Measurements from ENCODE around the gene SPATA24. TPM values are rescaled to one million over a fixed set of nuclear protein-coding genes. Genes with fewer than 3 reads are reported as not detected.

Gene SPATA24
- total and polyA plus RNA-seq, 2 of the 8 experiments (the other 6 are each of a cell fraction or from before 2014, with no cell fraction given) = 5.8 to 9.4 TPM

GRCh38 chr5:139451176-139451575 is 47.3 kb upstream of the SPATA24 start:
- H3K23ac ChIP-seq (ENCODE audit: insufficient read length) = no peak overlapping the region
- no peak overlapping the region for H3K18ac ChIP-seq (ENCODE audit: extremely low read depth, low read length)
- H3K4me1 ChIP-seq (replicated peaks in 1 of 4; ENCODE audit: control insufficient read depth in 3 of 4, insufficient read depth in 4 of 4, low read length in 3 of 4) = no peaks in the 10 kb centered on the region
- H3K4me2 ChIP-seq (ENCODE audit: insufficient read depth in 1 of 2, low read depth in 2 of 2, low read length in 2 of 2) = no peak overlapping the region
- no peaks in the 10 kb centered on the region; the same call in none of the 2 replicates for H3K79me1 ChIP-seq (ENCODE audit: low read depth, low read length)
- H3K27ac ChIP-seq (ENCODE audit: low read depth, low read length) = no peak overlapping the region
- no peak overlapping the region for H2BK20ac ChIP-seq (ENCODE audit: low read length)
- no peaks in the 10 kb centered on the region for H3K79me2 ChIP-seq (ENCODE audit: control insufficient read depth in 1 of 2, insufficient read depth in 2 of 2, low read length in 2 of 2)
- H3K27me3 ChIP-seq (replicated peaks in 1 of 4; ENCODE audit: control insufficient read depth in 3 of 4, extremely low read depth in 1 of 4, insufficient read depth in 3 of 4, low read length in 3 of 4) = no peaks in the 10 kb centered on the region
- FAIRE-seq = no peak
- H3K14ac ChIP-seq (ENCODE audit: insufficient read length) = no peak overlapping the region
- no peaks in the 10 kb centered on the region for H3K36me3 ChIP-seq (ENCODE audit: control insufficient read depth in 2 of 4, insufficient read depth in 4 of 4, low read length in 3 of 4)
- no peak overlapping the region for H2AK5ac ChIP-seq (ENCODE audit: low read depth, low read length)
- no peak overlapping the region for H4K8ac ChIP-seq (ENCODE audit: extremely low read depth, insufficient read depth, low read length)
- no peak overlapping the region for H4K5ac ChIP-seq (ENCODE audit: insufficient read length, low read depth, low read length)
- H4K91ac ChIP-seq (replicated peaks; ENCODE audit: insufficient read length, low read length) = no peak overlapping the region
- H3K4ac ChIP-seq (replicated peaks; ENCODE audit: insufficient read length, low read depth, low read length) = no peak overlapping the region
- TF ChIP-seq ZNF274 (IDR thresholded peaks at IDR 0.05; ENCODE audit: borderline replicate concordance, extremely low read depth, low read length) (no peak), TBP (IDR thresholded peaks at IDR 0.05; ENCODE audit: low read depth, low read length) (no peak), CTCF (IDR thresholded peaks at IDR 0.05; ENCODE audit: control extremely low read depth in 1 of 3, insufficient read depth in 1 of 3, low read depth in 1 of 3, low read length in 3 of 3) (no peak), KDM5A (IDR thresholded peaks at IDR 0.05; ENCODE audit: low read length) (no peak), NRF1 (IDR thresholded peaks at IDR 0.05; ENCODE audit: low read depth, low read length) (no peak), NANOG (IDR thresholded peaks at IDR 0.05; ENCODE audit: insufficient read depth, low read depth, low read length, poor library complexity, severe bottlenecking) (no peak)
- POLR2A ChIA-PET (ENCODE audit: partially characterized antibody) = no interaction called here
- no peak overlapping the region for H2BK12ac ChIP-seq (ENCODE audit: low read depth, low read length)
- H2BK15ac ChIP-seq (ENCODE audit: low read length) = no peak overlapping the region
- H3K23me2 ChIP-seq (ENCODE audit: low read depth, low read length) = peaks cover 26% of the 10 kb centered on the region; the same call in 1 of the 2 replicates
- 88 to 100% methylated on average over 2 of the region's 2 CpGs for WGBS, 2 experiments (ENCODE audit: extremely low coverage in 1 of 2, insufficient coverage in 1 of 2, insufficient read length in 1 of 2, insufficient replicate concordance in 2 of 2, low coverage in 1 of 2, low lambda C conversion rate in 2 of 2, missing lambda C conversion rate in 1 of 2)
- peak overlapping the region; percentile 100 for H3K56ac ChIP-seq (replicated peaks; ENCODE audit: insufficient read length, low read depth, low read length)
- DNase-seq (ENCODE audit: low read depth in 1 of 2, low spot score in 2 of 2) = no peak
- no peak overlapping the region for H2BK5ac ChIP-seq (ENCODE audit: low read depth, low read length)
- H3K9me3 ChIP-seq (ENCODE audit: insufficient read depth in 2 of 2, low read depth in 1 of 2, low read length in 1 of 2) = no peaks in the 10 kb centered on the region
- peaks cover 0 to 19% of the 10 kb centered on the region in 2 experiments for H4K20me1 ChIP-seq (replicated peaks in 1 of 2; ENCODE audit: control insufficient read depth in 1 of 2, insufficient read depth in 2 of 2, low read length in 2 of 2)
- H2AFZ ChIP-seq (ENCODE audit: low read length) = no peak overlapping the region
- H3K4me3 ChIP-seq (ENCODE audit: extremely low read depth in 1 of 4, insufficient read depth in 2 of 4, low read depth in 3 of 4, low read length in 4 of 4) = no peak overlapping the region
- CTCF ChIA-PET (ENCODE audit: partially characterized antibody) = interaction anchor here (1.5 kb wide), 1 partner anchor 29 kb away, joined by 4 read pairs; no protein-coding TSS in a partner anchor
- H2BK120ac ChIP-seq (replicated peaks; ENCODE audit: low read depth, low read length) = no peak overlapping the region
- no peak overlapping the region for H3K9ac ChIP-seq (replicated peaks in 1 of 4; ENCODE audit: extremely low read depth in 1 of 4, low read depth in 3 of 4, low read length in 3 of 4)

All from H1 (cell line).